RWPE1 (cell line): ENCODE data around the gene FAM153A.
"Not testable (repeated sequence)": the region's sequence is repeated elsewhere in the genome, so short reads cannot be mapped to it uniquely, and the experiment has no call there.

ENCODE experiments used
- CTCF ChIA-PET: fragments of 350-600 bp; sonication (Branson Sonifier 250); formaldehyde crosslinking; extraction: SDS; loops from one replicate; lab custom pipeline; 2021; lab: Yijun Ruan, JAX
- POLR2A ChIA-PET: fragments of 400-600 bp; formaldehyde crosslinking; extraction: SDS; loops from one replicate; lab custom pipeline; 2020; ENCODE audit warnings: antibody characterized with exemption; ENCODE audit not compliant: low non-redundant PET; lab: Yijun Ruan, JAX
- DNase-seq: peaks from one replicate; pipeline ENCODE4 v3.0.0; 2012; ENCODE audit warnings: low spot score
- H3K27ac ChIP-seq: fragments of 450-650 bp; 2 replicates; pipeline ENCODE4 v1.5.1; 2017

FAM153A gene

GRCh38 chr5:177782792-177783633, at the start of gene FAM153A:
Gene FAM153A, minus strand, starts transcription at chr5:177782899.
- H3K27ac ChIP-seq, POLR2A ChIA-PET, DNase-seq, CTCF ChIA-PET: not testable (repeated sequence)

DNA sequence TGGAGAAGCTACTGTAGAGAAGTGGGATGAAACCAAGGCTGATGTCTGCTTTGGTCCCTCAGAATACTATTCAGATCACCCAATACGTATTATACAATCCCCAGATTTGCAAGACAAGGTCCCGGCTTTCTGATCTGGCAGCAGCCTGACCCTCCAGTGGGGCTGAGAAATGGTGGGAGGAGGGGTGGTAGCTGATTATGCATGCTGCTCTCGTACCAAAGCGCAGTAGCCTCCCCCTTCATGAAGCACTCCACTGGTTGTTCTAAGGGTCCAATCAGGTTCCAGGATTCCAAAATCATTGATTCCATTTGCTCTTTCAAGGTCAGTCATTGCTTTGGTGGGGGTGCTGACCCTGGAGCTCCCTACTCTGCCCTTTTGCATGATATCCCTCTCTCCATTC, 49.6 kb upstream of the FAM153A start:
- POLR2A ChIA-PET, DNase-seq: not testable (repeated sequence)

GRCh38 chr5:177826073-177826472, 43.4 kb upstream of the FAM153A start:
- H3K27ac ChIP-seq, DNase-seq, POLR2A ChIA-PET, CTCF ChIA-PET: not testable (repeated sequence)

More for the DNA sequence above, 49.6 kb upstream of the FAM153A start:
- CTCF ChIA-PET, H3K27ac ChIP-seq: not testable (repeated sequence)

- DNase-seq, CTCF ChIA-PET, POLR2A ChIA-PET, H3K27ac ChIP-seq: not testable (repeated sequence)
Measured at GRCh38 chr5:177824776-177825175, 42.1 kb upstream of the FAM153A start.

DNA sequence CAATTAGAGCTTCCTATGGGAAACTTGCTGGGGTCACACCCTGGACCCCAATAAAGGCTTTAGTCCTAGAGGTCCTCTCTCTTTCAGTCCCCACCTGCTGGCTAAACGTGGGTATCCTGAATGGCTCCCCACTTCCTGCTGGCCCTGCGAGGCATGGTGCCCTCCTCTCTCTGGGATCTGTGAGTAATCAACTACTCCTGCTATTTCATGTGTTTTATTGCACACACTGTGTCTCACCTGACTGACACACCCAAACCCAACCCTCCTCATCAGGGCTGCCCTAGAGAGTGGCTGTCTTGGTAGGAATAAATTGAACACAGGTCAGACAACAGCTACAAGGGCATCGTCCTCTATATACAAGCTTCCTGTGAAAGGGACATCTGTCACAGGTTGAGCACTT, 39.8 kb upstream of the FAM153A start:
- POLR2A ChIA-PET, CTCF ChIA-PET, DNase-seq, H3K27ac ChIP-seq: not testable (repeated sequence)

GRCh38 chr5:177819664-177820063, 37.0 kb upstream of the FAM153A start:
- H3K27ac ChIP-seq, CTCF ChIA-PET, POLR2A ChIA-PET, DNase-seq: not testable (repeated sequence)

DNA sequence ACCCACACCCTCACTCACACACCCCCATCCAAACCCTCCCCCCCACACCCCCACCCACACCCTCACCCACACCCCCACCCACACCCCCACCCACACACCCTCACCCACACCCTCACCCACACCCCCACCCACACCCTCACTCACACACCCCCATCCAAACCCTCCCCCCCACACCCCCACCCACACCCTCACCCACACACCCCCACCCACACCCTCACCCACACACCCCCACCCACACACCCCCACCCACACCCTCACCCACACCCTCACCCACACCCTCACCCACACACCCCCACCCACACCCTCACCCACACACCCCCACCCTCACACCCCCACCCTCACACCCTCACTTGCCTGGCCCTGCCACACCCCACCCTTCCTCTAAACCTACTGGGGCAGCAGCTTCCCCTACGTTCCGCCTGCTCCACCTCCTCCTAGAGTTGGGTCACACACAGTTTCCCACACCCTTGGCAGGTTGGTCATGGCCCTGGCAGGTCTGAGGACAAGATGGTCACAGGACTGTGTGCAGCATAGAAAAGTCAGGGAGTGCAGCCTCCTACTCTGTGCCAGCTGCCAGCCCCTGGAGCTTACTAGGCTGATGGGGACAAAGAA, 30.2 kb upstream of the FAM153A start:
- CTCF ChIA-PET, POLR2A ChIA-PET, DNase-seq, H3K27ac ChIP-seq: not testable (repeated sequence)

- POLR2A ChIA-PET, H3K27ac ChIP-seq, CTCF ChIA-PET, DNase-seq: not testable (repeated sequence)
Measured at GRCh38 chr5:177812160-177812743, 29.6 kb upstream of the FAM153A start.

DNA sequence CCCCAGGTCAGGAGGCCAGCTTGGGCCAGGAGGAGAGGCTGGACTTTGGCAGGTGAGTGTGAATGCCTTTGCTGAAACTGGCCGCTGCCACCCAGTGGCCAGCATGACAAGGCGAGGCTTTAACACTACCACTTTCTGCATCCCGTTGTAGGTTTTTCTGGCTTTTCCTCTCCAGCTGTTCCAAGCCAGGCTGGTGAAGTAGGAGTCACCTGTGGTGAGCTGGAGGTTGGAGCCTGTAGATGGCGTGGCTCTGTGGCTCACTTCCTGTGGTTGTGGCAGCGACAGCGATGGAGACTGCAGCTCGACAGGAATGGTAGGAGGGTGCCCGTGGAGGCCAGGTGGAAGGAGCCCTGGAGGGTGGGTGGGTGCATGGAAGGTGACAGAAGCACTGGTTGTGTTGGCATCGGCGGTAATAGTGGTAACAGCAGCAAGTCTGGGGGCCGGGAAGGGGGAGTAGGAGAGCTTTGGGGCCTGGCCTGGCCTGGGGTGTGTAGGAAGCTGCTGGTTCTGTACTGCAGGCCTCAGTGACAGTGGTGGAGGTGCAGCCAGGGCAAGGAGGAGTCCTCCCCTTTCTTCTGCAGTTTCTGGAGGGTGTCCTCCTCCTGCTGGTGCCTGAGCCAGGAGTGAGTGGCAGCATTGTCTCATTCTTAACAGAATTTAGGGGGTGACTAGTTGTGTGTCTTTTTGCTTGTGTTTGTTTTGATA, 26.7 kb upstream of the FAM153A start:
- DNase-seq, H3K27ac ChIP-seq, POLR2A ChIA-PET, CTCF ChIA-PET: not testable (repeated sequence)

DNA sequence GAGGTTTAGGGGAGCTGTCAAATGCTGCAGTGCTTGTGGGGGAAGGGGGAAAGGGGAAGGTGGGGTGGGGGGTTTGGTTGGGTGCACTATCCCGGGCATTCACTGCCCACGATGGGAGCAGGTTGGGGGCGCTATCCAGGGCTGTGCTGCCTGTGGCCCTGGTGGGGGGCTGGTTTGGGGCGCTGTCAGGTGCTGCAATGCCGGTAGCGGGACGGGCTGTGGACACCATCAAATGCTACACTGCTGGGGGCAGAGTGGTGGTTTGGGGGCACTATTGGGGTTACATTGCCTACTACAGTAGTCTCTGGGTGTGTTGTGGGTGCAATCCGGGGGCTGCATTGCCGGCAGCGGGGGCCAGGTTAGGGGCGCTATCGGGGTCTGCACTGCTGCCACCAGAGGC, 25.7 kb upstream of the FAM153A start:
- POLR2A ChIA-PET, CTCF ChIA-PET: not testable (repeated sequence)

DNA sequence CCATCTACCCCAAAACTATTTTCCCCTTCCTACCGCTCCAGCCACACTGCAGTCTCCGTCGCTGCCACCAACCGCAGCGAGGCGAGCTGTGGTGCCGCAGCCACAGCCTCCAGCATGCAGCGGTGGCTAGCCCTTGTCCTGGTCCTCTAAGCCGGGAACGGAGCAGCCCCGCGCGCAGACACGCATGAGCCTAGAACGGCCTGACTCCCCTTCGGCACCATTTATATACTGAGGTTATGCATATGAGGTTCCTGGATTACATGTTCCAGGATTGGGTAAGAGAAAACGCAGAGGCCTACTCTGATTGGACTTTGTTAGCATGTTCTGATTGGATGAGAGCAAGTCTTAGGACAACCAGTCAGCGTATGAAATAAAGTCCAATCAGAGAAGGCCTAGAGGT, 24.6 kb upstream of the FAM153A start:
- CTCF ChIA-PET, H3K27ac ChIP-seq, DNase-seq, POLR2A ChIA-PET: not testable (repeated sequence)

More for the DNA sequence above, 25.7 kb upstream of the FAM153A start:
- H3K27ac ChIP-seq, DNase-seq: not testable (repeated sequence)

GRCh38 chr5:177801427-177801826, 18.7 kb upstream of the FAM153A start:
- POLR2A ChIA-PET, H3K27ac ChIP-seq, DNase-seq, CTCF ChIA-PET: not testable (repeated sequence)

GRCh38 chr5:177798237-177798840, 15.6 kb upstream of the FAM153A start:
- DNase-seq, H3K27ac ChIP-seq, CTCF ChIA-PET, POLR2A ChIA-PET: not testable (repeated sequence)

GRCh38 chr5:177793272-177793671, 10.6 kb upstream of the FAM153A start:
- DNase-seq, POLR2A ChIA-PET, H3K27ac ChIP-seq, CTCF ChIA-PET: not testable (repeated sequence)

DNA sequence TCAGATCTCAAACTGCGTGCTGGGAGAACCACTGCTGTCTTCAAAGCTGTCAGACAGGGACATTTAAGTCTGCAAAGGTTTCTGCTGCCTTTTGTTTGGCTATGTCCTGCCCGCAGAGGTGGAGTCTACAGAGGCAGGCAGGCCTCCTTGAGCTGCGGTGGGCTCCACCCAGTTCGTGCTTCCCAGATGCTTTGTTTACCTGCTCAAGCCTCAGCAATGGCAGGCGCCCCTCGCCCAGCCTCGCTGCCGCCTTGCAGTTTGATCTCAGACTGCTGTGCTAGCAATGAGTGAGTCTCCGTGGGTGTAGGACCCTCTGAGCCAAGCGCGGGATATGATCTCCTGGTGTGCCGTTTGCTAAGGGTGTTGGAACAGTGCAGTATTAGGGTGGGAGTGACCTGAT, 8.9 kb upstream of the FAM153A start:
- H3K27ac ChIP-seq, POLR2A ChIA-PET, CTCF ChIA-PET, DNase-seq: not testable (repeated sequence)

- POLR2A ChIA-PET, CTCF ChIA-PET, H3K27ac ChIP-seq, DNase-seq: not testable (repeated sequence)
Measured at GRCh38 chr5:177782169-177782568, 530 bp downstream of the FAM153A start.
